Measurements from ENCODE around the gene PIAS1. TPM values are rescaled to one million over a fixed set of nuclear protein-coding genes. Genes with fewer than 3 reads are reported as not detected.

The PIAS1 gene
- total RNA-seq, 1 donor from 2014 or later: 71.6 TPM

- Mint-ChIP-seq H3K27me3 (no peaks in the 10 kb centered on the region), H3K36me3 (ENCODE audit: insufficient read depth) (no peaks in the 10 kb centered on the region), H3K27ac (no peak overlapping the region), H3K4me1 (ENCODE audit: low read depth) (peaks cover 2% of the 10 kb centered on the region), H3K4me3 (ENCODE audit: low read depth) (no peak overlapping the region), H3K9me3 (ENCODE audit: low read depth) (peaks cover 17% of the 10 kb centered on the region)
- no peak for TF ChIP-seq CTCF (IDR thresholded peaks at IDR 0.05; ENCODE audit: unreplicated experiment)
- no peak for DNase-seq (ENCODE audit: low spot score, unreplicated experiment)
Observed at GRCh38 chr15:68034719-68035293, 19.3 kb upstream of the PIAS1 start.

- TF ChIP-seq CTCF (IDR thresholded peaks at IDR 0.05; ENCODE audit: unreplicated experiment): no peak
- Mint-ChIP-seq H3K4me3 (ENCODE audit: low read depth) (no peak overlapping the region), H3K27me3 (no peaks in the 10 kb centered on the region), H3K36me3 (ENCODE audit: insufficient read depth) (peaks cover 7% of the 10 kb centered on the region), H3K27ac (no peak overlapping the region), H3K4me1 (ENCODE audit: low read depth) (peaks cover 2% of the 10 kb centered on the region), H3K9me3 (ENCODE audit: low read depth) (peaks cover 34% of the 10 kb centered on the region)
- DNase-seq (ENCODE audit: low spot score, unreplicated experiment): no peak
Observed at GRCh38 chr15:68038246-68038645, 15.9 kb upstream of the PIAS1 start.

GRCh38 chr15:68040144-68040543 is 14.0 kb upstream of the PIAS1 start:
- peaks cover 34% of the 10 kb centered on the region for H3K9me3 Mint-ChIP-seq (ENCODE audit: low read depth)
- peaks cover 7% of the 10 kb centered on the region for H3K36me3 Mint-ChIP-seq (ENCODE audit: insufficient read depth)
- no peak for DNase-seq (ENCODE audit: low spot score, unreplicated experiment)
- H3K27ac Mint-ChIP-seq: no peak overlapping the region
- H3K4me1 Mint-ChIP-seq (ENCODE audit: low read depth): peaks cover 2% of the 10 kb centered on the region
- no peaks in the 10 kb centered on the region for H3K27me3 Mint-ChIP-seq
- no peak for TF ChIP-seq CTCF (IDR thresholded peaks at IDR 0.05; ENCODE audit: unreplicated experiment)
- H3K4me3 Mint-ChIP-seq (ENCODE audit: low read depth): no peak overlapping the region

- no peaks in the 10 kb centered on the region for H3K27me3 Mint-ChIP-seq
- peaks cover 30% of the 10 kb centered on the region for H3K9me3 Mint-ChIP-seq (ENCODE audit: low read depth)
- no peak overlapping the region for H3K27ac Mint-ChIP-seq
- TF ChIP-seq CTCF (IDR thresholded peaks at IDR 0.05; ENCODE audit: unreplicated experiment): no peak
- no peak for DNase-seq (ENCODE audit: low spot score, unreplicated experiment)
- H3K4me1 Mint-ChIP-seq (ENCODE audit: low read depth): no peaks in the 10 kb centered on the region
- H3K36me3 Mint-ChIP-seq (ENCODE audit: insufficient read depth): peaks cover 7% of the 10 kb centered on the region
- H3K4me3 Mint-ChIP-seq (ENCODE audit: low read depth): no peak overlapping the region
Observed at GRCh38 chr15:68042156-68042854, 11.8 kb upstream of the PIAS1 start.

- Mint-ChIP-seq H3K27ac (no peak overlapping the region), H3K4me1 (ENCODE audit: low read depth) (no peaks in the 10 kb centered on the region), H3K4me3 (ENCODE audit: low read depth) (no peak overlapping the region)
Observed at GRCh38 chr15:68042855-68043222, 11.3 kb upstream of the PIAS1 start.

More at GRCh38 chr15:68042855-68043222, 11.3 kb upstream of the PIAS1 start:
- Mint-ChIP-seq H3K27me3 (no peaks in the 10 kb centered on the region), H3K36me3 (ENCODE audit: insufficient read depth) (peaks cover 7% of the 10 kb centered on the region), H3K9me3 (ENCODE audit: low read depth) (peaks cover 27% of the 10 kb centered on the region)
- no peak for TF ChIP-seq CTCF (IDR thresholded peaks at IDR 0.05; ENCODE audit: unreplicated experiment)
- no peak for DNase-seq (ENCODE audit: low spot score, unreplicated experiment)
